Hepatocyte (in vitro differentiated cells): ENCODE results near the gene STEAP2. TPM values are rescaled to one million over a fixed set of nuclear protein-coding genes. Genes with fewer than 3 reads are reported as not detected.

ENCODE experiments used
- DNase-seq: peaks from one replicate; pipeline ENCODE4 v3.0.0-alpha.2; 2016; ENCODE audit warnings: low spot score
- H2AFZ ChIP-seq: fragments of 200-600 bp; sonication (generic); 2 replicates; pipeline ENCODE4 v1.6.0; 2016; ENCODE audit warnings: antibody characterized with exemption, mild to moderate bottlenecking
- H3K27ac ChIP-seq: fragments of 200-600 bp; sonication (generic); 2 replicates; pipeline ENCODE4 v1.5.1; 2016; ENCODE audit warnings: mild to moderate bottlenecking
- H3K27me3 ChIP-seq: fragments of 200-600 bp; sonication (generic); 2 replicates; pipeline ENCODE4 v1.6.1; 2016
- H3K36me3 ChIP-seq: fragments of 200-600 bp; sonication (generic); replicated peaks from 2 replicates; pipeline ENCODE4 v1.5.1; 2016; ENCODE audit warnings: low read depth; ENCODE audit not compliant: insufficient read depth
- H3K4me1 ChIP-seq: fragments of 200-600 bp; sonication (generic); 2 replicates; pipeline ENCODE4 v1.5.1; 2016; ENCODE audit warnings: mild to moderate bottlenecking, moderate library complexity; ENCODE audit not compliant: insufficient read depth
- H3K4me2 ChIP-seq: fragments of 200-600 bp; sonication (generic); 2 replicates; pipeline ENCODE4 v1.6.0; 2016
- H3K4me3 ChIP-seq: fragments of 200-600 bp; sonication (generic); 2 replicates; pipeline ENCODE4 v1.5.1; 2016; ENCODE audit warnings: mild to moderate bottlenecking
- H3K79me2 ChIP-seq: fragments of 200-600 bp; sonication (generic); 2 replicates; pipeline ENCODE4 v1.6.0; 2017; ENCODE audit warnings: mild to moderate bottlenecking
- H3K9me2 ChIP-seq: fragments of 200-600 bp; sonication (generic); replicated peaks from 2 replicates; pipeline ENCODE4 v1.6.0; 2017; ENCODE audit warnings: mild to moderate bottlenecking; ENCODE audit not compliant: insufficient read depth
- H3K9me3 ChIP-seq: fragments of 200-600 bp; sonication (generic); 2 replicates; pipeline ENCODE4 v1.5.1; 2016; ENCODE audit warnings: low read depth, mild to moderate bottlenecking
- H4K20me1 ChIP-seq: fragments of 200-600 bp; sonication (generic); 2 replicates; pipeline ENCODE4 v1.6.0; 2016; ENCODE audit warnings: mild to moderate bottlenecking; ENCODE audit not compliant: insufficient read depth, poor library complexity, severe bottlenecking
- CTCF ChIP-seq: fragments of 200-600 bp; sonication (generic); IDR thresholded peaks from 2 replicates; pipeline ENCODE4 v1.5.1; 2016; ENCODE audit warnings: antibody characterized with exemption, mild to moderate bottlenecking; ENCODE audit not compliant: poor library complexity
- EZH2 ChIP-seq: fragments of 200-600 bp; sonication (generic); IDR thresholded peaks from 2 replicates; pipeline ENCODE4 v1.6.1; 2016; ENCODE audit warnings: antibody characterized with exemption, mild to moderate bottlenecking, borderline replicate concordance
- EZH2phosphoT487 ChIP-seq: fragments of 200-600 bp; sonication (generic); IDR thresholded peaks from one replicate; pipeline ENCODE4 v1.6.1; 2018; ENCODE audit warnings: antibody characterized with exemption, mild to moderate bottlenecking, low read depth, moderate library complexity; ENCODE audit not compliant: unreplicated experiment, severe bottlenecking
- WGBS: methylation state at CpG from one replicate; pipeline ENCODE4 v1.1.6; 2016; ENCODE audit warnings: low lambda C conversion rate; ENCODE audit errors: missing lambda C conversion rate; 5-methylcytosine and 5-hydroxymethylcytosine counted together
- polyA plus RNA-seq: library from polyadenylated mRNA; unstranded; fragments of >200 nt; fragmentation: Nextera tagmentation; extraction: Ambion mirVana; gene quantifications from 2 replicates; pipeline ENCODE4 v1.2.1, GENCODE V29; 2016
- total RNA-seq: library from RNA; depleted of rRNA; stranded (reverse); fragments of >200 nt; gene quantifications from 2 replicates; pipeline ENCODE4 v1.2.3, GENCODE V29; 2014

STEAP2 gene
- total and polyA plus RNA-seq, 2 experiments from 2014 or later, result 2.4 to 8.3 TPM

GRCh38 chr7:90192876-90193750 lies 18.4 kb upstream of the STEAP2 start:
- Histone ChIP-seq H4K20me1 (no peaks in the 10 kb centered on the region), H2AFZ (no peak overlapping the region), H3K9me2 (no peaks in the 10 kb centered on the region), H3K4me3 (no peak overlapping the region), H3K36me3 (no peaks in the 10 kb centered on the region), H3K9me3 (no peaks in the 10 kb centered on the region), H3K4me2 (no peak overlapping the region), H3K27me3 (no peaks in the 10 kb centered on the region), H3K27ac (no peak overlapping the region), H3K4me1 (peaks cover 5% of the 10 kb centered on the region), H3K79me2 (no peaks in the 10 kb centered on the region)
- no peak for DNase-seq
- TF ChIP-seq EZH2 (no peak), CTCF (no peak), EZH2phosphoT487 (no peak)
- WGBS, result 82% methylated on average over 2 of the region's 2 CpGs

DNA sequence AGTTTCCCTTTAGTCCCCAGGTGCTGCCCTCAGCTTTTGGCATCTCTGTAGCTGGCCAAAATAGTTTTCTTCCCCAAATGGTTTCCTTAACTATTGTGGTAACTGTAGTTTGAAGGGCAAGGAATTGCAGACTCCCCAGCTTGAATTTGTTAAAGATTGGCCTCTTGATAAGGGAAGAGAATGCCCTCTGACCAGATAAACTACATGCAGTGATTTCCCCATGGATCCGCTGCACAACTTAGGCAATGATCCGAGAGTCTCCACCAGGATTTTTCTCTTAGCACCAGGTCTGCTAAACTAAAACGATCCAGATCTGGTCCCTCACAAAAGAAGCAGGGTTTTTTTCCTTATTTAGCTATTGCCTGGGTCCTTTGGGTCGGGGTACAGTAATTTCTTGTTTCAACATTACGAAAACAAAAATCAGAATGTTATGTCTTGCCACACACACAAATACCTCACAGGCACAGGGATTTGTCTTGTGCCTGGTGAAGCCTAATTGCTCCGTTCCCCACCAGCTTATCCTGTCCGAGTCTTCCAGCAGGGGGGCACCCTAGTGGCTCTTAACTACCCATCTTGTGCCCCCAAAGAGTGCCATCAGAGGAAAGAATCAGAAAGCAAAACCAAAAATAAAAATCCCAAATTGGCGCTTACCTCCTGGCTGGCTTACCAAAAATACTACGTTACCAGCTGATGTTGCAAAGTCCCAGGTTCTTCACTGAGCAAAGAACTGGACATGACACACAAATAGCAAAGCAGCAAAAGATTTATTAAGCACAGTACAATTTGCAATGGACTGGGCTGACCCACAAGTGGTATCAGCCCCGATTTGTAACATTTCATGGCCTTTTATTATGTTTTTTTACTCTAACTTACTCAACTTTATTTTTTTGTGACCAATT lies 16.4 kb upstream of the STEAP2 start:
- no peaks in the 10 kb centered on the region for H3K9me3 ChIP-seq
- no peaks in the 10 kb centered on the region for H3K36me3 ChIP-seq
- H3K4me2 ChIP-seq, result no peak overlapping the region
- H3K4me1 ChIP-seq, result no peaks in the 10 kb centered on the region
- H3K79me2 ChIP-seq, result no peaks in the 10 kb centered on the region
- H3K4me3 ChIP-seq, result no peak overlapping the region
- H3K27me3 ChIP-seq, result no peaks in the 10 kb centered on the region
- no peaks in the 10 kb centered on the region for H4K20me1 ChIP-seq
- H2AFZ ChIP-seq, result no peak overlapping the region
- no peak overlapping the region for H3K27ac ChIP-seq
- H3K9me2 ChIP-seq, result no peaks in the 10 kb centered on the region
- TF ChIP-seq EZH2 (no peak), CTCF (no peak), EZH2phosphoT487 (no peak)
- WGBS, result 77% methylated on average over 10 of the region's 10 CpGs
- no peak for DNase-seq

GRCh38 chr7:90201500-90202195 lies 9.9 kb upstream of the STEAP2 start:
- H3K4me1 ChIP-seq, result no peaks in the 10 kb centered on the region
- TF ChIP-seq CTCF, result no peak
- TF ChIP-seq EZH2, result no peak
- no peak for TF ChIP-seq EZH2phosphoT487
- no peak overlapping the region for H3K27ac ChIP-seq
- WGBS, result 89% methylated on average over 2 of the region's 2 CpGs
- H4K20me1 ChIP-seq, result no peaks in the 10 kb centered on the region
- H3K4me2 ChIP-seq, result no peak overlapping the region
- no peak overlapping the region for H2AFZ ChIP-seq
- no peaks in the 10 kb centered on the region for H3K79me2 ChIP-seq
- DNase-seq, result no peak
- no peak overlapping the region for H3K4me3 ChIP-seq
- H3K9me2 ChIP-seq, result no peaks in the 10 kb centered on the region
- H3K27me3 ChIP-seq, result no peaks in the 10 kb centered on the region
- no peaks in the 10 kb centered on the region for H3K9me3 ChIP-seq
- no peaks in the 10 kb centered on the region for H3K36me3 ChIP-seq
